K562 (cell line): ENCODE data around the gene PTPRM. TPM values are rescaled to one million over a fixed set of nuclear protein-coding genes. Genes with fewer than 3 reads are reported as not detected.

Source experiments
- ATAC-seq: fragments of 200-7000 bp; cut with Tn5 transposase; 3 replicates; pipeline ENCODE4 v1.9.1; 2020; ENCODE audit warnings: moderate library complexity
- BruUV-seq: library from RNA; stranded (reverse); fragments of 400-500 nt; replicated peaks from 2 replicates; lab custom pipeline; 2021; lab: Mats Ljungman, UMichigan
- CTCF ChIA-PET: fragments of 300-600 bp; formaldehyde crosslinking; extraction: SDS; loops from one replicate; lab custom pipeline; 2021; ENCODE audit warnings: low intra/inter-chr PET ratio; lab: Yijun Ruan, JAX
- POLR2A ChIA-PET: fragments of 300-600, 350-650 bp; sonication (Branson Sonifier 250); formaldehyde crosslinking; extraction: SDS; loops from one replicate; lab custom pipeline; 2021; ENCODE audit warnings: antibody characterized with exemption, inconsistent platforms; lab: Yijun Ruan, JAX
- DNase-seq, 4 experiments: peaks; one replicate each; pipeline versions ENCODE4 v3.0.0 to v3.0.0-alpha.2; 2011 to 2018; ENCODE audit warnings: low spot score in 3 of 4, mixed read lengths in 3 of 4; ENCODE audit errors: extremely low read depth in 1 of 4
- FAIRE-seq: peaks from 2 replicates; lab custom pipeline; 2011; peaks lifted over from hg19 to GRCh38; lab: Jason Lieb, UNC
- H2AFZ ChIP-seq: 2 replicates; pipeline ENCODE4 v1.6.0; 2011; ENCODE audit warnings: low read depth, low read length, control low read depth, inconsistent platforms
- H3K27ac ChIP-seq: fragments of 200-600 bp; 3 replicates; pipeline ENCODE4 v1.8.0; 2011; ENCODE audit warnings: low read depth, mild to moderate bottlenecking, control low read depth, inconsistent platforms, low read length, moderate library complexity, mixed read lengths; ENCODE audit errors: extremely low read depth
- H3K27me3 ChIP-seq, 2 experiments: fragments of 300-600 bp in 1 of 2; 2 replicates in 1 of 2; 3 replicates in 1 of 2; pipeline versions ENCODE4 v1.6.0 to v1.8.0; 2011; ENCODE audit warnings: inconsistent platforms in 2 of 2, low read length in 2 of 2, mild to moderate bottlenecking in 1 of 2, mixed read lengths in 1 of 2, moderate library complexity in 1 of 2; ENCODE audit not compliant: control insufficient read depth in 2 of 2, insufficient read depth in 2 of 2
- H3K36me3 ChIP-seq: fragments of 300-600 bp; 3 replicates; pipeline ENCODE4 v1.8.0; 2011; ENCODE audit warnings: mild to moderate bottlenecking, low read length, inconsistent platforms; ENCODE audit not compliant: control insufficient read depth, insufficient read depth
- H3K4me1 ChIP-seq, 2 experiments: fragments of 200-600 bp in 1 of 2; replicated peaks in 1 of 2; 2 replicates in 1 of 2; 3 replicates in 1 of 2; pipeline versions ENCODE4 v1.5.1 to v1.8.0; 2011; ENCODE audit warnings: inconsistent platforms in 2 of 2, low read length in 2 of 2, mild to moderate bottlenecking in 1 of 2, mixed read lengths in 1 of 2, moderate library complexity in 1 of 2; ENCODE audit not compliant: control insufficient read depth in 2 of 2, insufficient read depth in 2 of 2
- H3K4me2 ChIP-seq: 2 replicates; pipeline ENCODE4 v1.6.1; 2011; ENCODE audit warnings: low read length, control low read depth, inconsistent platforms, mixed read lengths; ENCODE audit not compliant: insufficient read depth
- H3K4me3 ChIP-seq: fragments of 200-600 bp; sonication (generic), shearing (Covaris generic); 2 replicates; pipeline ENCODE4 v1.5.1; 2016; ENCODE audit warnings: control low read depth, inconsistent platforms
- H3K79me2 ChIP-seq: fragments of 200-600 bp; 3 replicates; pipeline ENCODE4 v1.8.0; 2011; ENCODE audit warnings: low read length, inconsistent platforms; ENCODE audit not compliant: control insufficient read depth, insufficient read depth
- H3K9ac ChIP-seq, 2 experiments: 2 replicates each; pipeline versions ENCODE4 v1.6.0 to v1.6.1; 2011; ENCODE audit warnings: low read depth in 2 of 2, low read length in 2 of 2, control low read depth in 1 of 2, inconsistent platforms in 1 of 2, mild to moderate bottlenecking in 1 of 2, mixed read lengths in 1 of 2; ENCODE audit not compliant: insufficient read depth in 1 of 2
- H3K9me1 ChIP-seq: one replicate; pipeline ENCODE4 v1.6.0; 2011; ENCODE audit warnings: inconsistent platforms, mild to moderate bottlenecking, low read length, moderate library complexity; ENCODE audit not compliant: control insufficient read depth, insufficient read depth
- H3K9me3 ChIP-seq: replicated peaks from 2 replicates; pipeline ENCODE4 v1.5.1; 2011; ENCODE audit warnings: low read depth, low read length, inconsistent platforms; ENCODE audit not compliant: control insufficient read depth, insufficient read depth
- H4K20me1 ChIP-seq: replicated peaks from 2 replicates; pipeline ENCODE4 v1.6.1; 2011; ENCODE audit warnings: low read length, inconsistent platforms, mixed read lengths; ENCODE audit not compliant: control insufficient read depth, insufficient read depth
- HMG20A ChIP-seq: fragments of 450-650 bp; formaldehyde crosslinking; conservative IDR thresholded peaks from 2 replicates; pipeline ENCODE4 v1.4.0; 2020; ENCODE audit warnings: mild to moderate bottlenecking, mixed read lengths
- HMG20B ChIP-seq: fragments of 250-450 bp; sonication (Bioruptor Pico); IDR thresholded peaks from 2 replicates; pipeline ENCODE4 v1.5.0; 2021; ENCODE audit warnings: mild to moderate bottlenecking
- KDM2B ChIP-seq: fragments of 250-450 bp; sonication (Bioruptor Pico); IDR thresholded peaks from 2 replicates; pipeline ENCODE4 v1.8.0; 2021; ENCODE audit warnings: mild to moderate bottlenecking, moderate library complexity
- KLF1 ChIP-seq: fragments of 450-650 bp; IDR thresholded peaks from 2 replicates; pipeline ENCODE4 v1.6.1; 2016; ENCODE audit warnings: missing genetic modification characterization, missing compliant biosample characterization
- MEIS2 ChIP-seq: fragments of 450-650 bp; IDR thresholded peaks from 2 replicates; pipeline ENCODE4 v1.6.1; 2014; ENCODE audit warnings: mild to moderate bottlenecking; ENCODE audit not compliant: partially characterized antibody
- NBN ChIP-seq: fragments of 450-650 bp; IDR thresholded peaks from 2 replicates; pipeline ENCODE4 v1.6.1; 2016; ENCODE audit warnings: low read depth, mild to moderate bottlenecking
- NUFIP1 ChIP-seq: fragments of 450-650 bp; IDR thresholded peaks from 2 replicates; pipeline ENCODE4 v1.6.1; 2018; ENCODE audit not compliant: partially characterized antibody
- PREB ChIP-seq: sonication (generic); formaldehyde crosslinking; IDR thresholded peaks from 2 replicates; pipeline ENCODE4 v1.8.1; 2023; ENCODE audit warnings: mild to moderate bottlenecking, missing genetic modification reagents
- RFX1 ChIP-seq: fragments of 450-650 bp; IDR thresholded peaks from 2 replicates; pipeline ENCODE4 v1.6.1; 2016; ENCODE audit warnings: mild to moderate bottlenecking, moderate library complexity
- SAFB2 ChIP-seq: fragments of 200-400 bp; formaldehyde crosslinking; IDR thresholded peaks from 2 replicates; pipeline ENCODE4 v1.6.1; 2018; ENCODE audit warnings: borderline replicate concordance, low read length, low read depth, moderate library complexity; ENCODE audit not compliant: severe bottlenecking
- SRSF9 ChIP-seq: fragments of 200-400 bp; formaldehyde crosslinking; IDR thresholded peaks from 2 replicates; pipeline ENCODE4 v1.6.1; 2017; ENCODE audit warnings: low read depth, low read length, borderline replicate concordance
- VEZF1 ChIP-seq: fragments of 200-800 bp; sonication (Bioruptor generic); IDR thresholded peaks from 2 replicates; pipeline ENCODE4 v1.6.1; 2017; ENCODE audit warnings: missing genetic modification characterization, missing compliant biosample characterization
- ZNF134 ChIP-seq: fragments of 250-450 bp; sonication (Bioruptor Pico); conservative IDR thresholded peaks from 2 replicates; pipeline ENCODE4 v1.4.0; 2020
- ZNF184 ChIP-seq: sonication (generic); formaldehyde crosslinking; IDR thresholded peaks from 2 replicates; pipeline ENCODE4 v1.5.0; 2020; ENCODE audit warnings: missing genetic modification reagents
- ZNF24 ChIP-seq: fragments of 450-650 bp; IDR thresholded peaks from 2 replicates; pipeline ENCODE4 v1.6.1; 2016
- ZNF274 ChIP-seq: IDR thresholded peaks from 2 replicates; pipeline ENCODE4 v1.6.1; 2011; ENCODE audit warnings: low read depth, mild to moderate bottlenecking, low read length, moderate library complexity, borderline replicate concordance
- WGBS: fragments of 100-300 bp; shearing (Covaris generic); methylation state at CpG from one replicate; pipeline ENCODE4 v1.1.6; 2016; ENCODE audit warnings: low coverage, mixed read lengths; ENCODE audit not compliant: insufficient coverage; ENCODE audit errors: missing lambda C conversion rate; 5-methylcytosine and 5-hydroxymethylcytosine counted together
- in situ Hi-C: fragments of 300-500 bp; cut with MboI; formaldehyde crosslinking; loops from 4 replicates; pipeline ENCODE4 v1.15.0; 2018; ENCODE audit warnings: inconsistent platforms, mixed read lengths
- intact Hi-C: fragments of 100-400 bp; cut with micrococcal nuclease; formaldehyde crosslinking; loops from 2 replicates; pipeline ENCODE4 v1.14.2; 2022
- polyA plus RNA-seq, 8 experiments: library from polyadenylated mRNA; depleted of rRNA in 4 of 8; stranded (reverse) in 5 of 8; unstranded in 3 of 8; fragments of >200 nt; fragmentation: Nextera tagmentation in 2 of 8; fragmentation: Illumina TruSeq in 1 of 8; extraction: Ambion mirVana in 2 of 8; extraction: Trizol in 1 of 8; gene quantifications; 2 replicates each; pipeline versions ENCODE4 v1.2.1 to v1.2.3, GENCODE V29; 2011 to 2014; ENCODE audit warnings: inconsistent platforms in 1 of 8, missing spikeins in 1 of 8
- total RNA-seq, 7 experiments: library from RNA; depleted of rRNA in 6 of 7; stranded (reverse); fragments of >200 nt in 6 of 7; fragmentation: Illumina TruSeq in 2 of 7; extraction: Trizol in 2 of 7; gene quantifications; 2 replicates each; pipeline versions ENCODE4 v1.2.1 to v1.2.3, GENCODE V29; 2011 to 2021; ENCODE audit warnings: low replicate concordance in 1 of 7
- TF ChIP-seq, protein P1 (sequence below): fragments of 450-650 bp; IDR thresholded peaks from 2 replicates; pipeline ENCODE4 v1.6.1; 2016; ENCODE audit warnings: borderline replicate concordance

PTPRM gene
- total and polyA plus RNA-seq, 9 of the 15 experiments (the other 6 are each of a cell fraction or from before 2014, with no cell fraction given), result 0.03 to 0.16 (median 0.08) TPM; not detected in 3

GRCh38 chr18:8065773-8066172, 498.7 kb downstream of the PTPRM start:
- Histone ChIP-seq H2AFZ (no peak overlapping the region), H3K9me3 (no peaks in the 10 kb centered on the region), H3K9ac (no peak overlapping the region), H3K27ac (no peak overlapping the region), H3K36me3 (no peaks in the 10 kb centered on the region), H3K9me1 (no peaks in the 10 kb centered on the region), H3K79me2 (no peaks in the 10 kb centered on the region), H3K4me2 (no peak overlapping the region), H4K20me1 (no peaks in the 10 kb centered on the region), H3K27me3 (no peaks in the 10 kb centered on the region), H3K4me3 (no peak overlapping the region), H3K4me1 (no peaks in the 10 kb centered on the region)
- CTCF ChIA-PET, result no interaction called here
- POLR2A ChIA-PET, result no interaction called here
- 0% methylated on average over 1 of the region's 1 CpG for whole genome bisulfite sequencing
- FAIRE-seq (no peak), ATAC-seq (no peak), DNase-seq (no peak)
- no TSS peak for BruUV-seq
- intact Hi-C loops, result no loop called here
- TF ChIP-seq NBN, result no peak
- no peak for TF ChIP-seq SAFB2
- TF ChIP-seq KDM2B, result no peak
- TF ChIP-seq, protein P1, sequence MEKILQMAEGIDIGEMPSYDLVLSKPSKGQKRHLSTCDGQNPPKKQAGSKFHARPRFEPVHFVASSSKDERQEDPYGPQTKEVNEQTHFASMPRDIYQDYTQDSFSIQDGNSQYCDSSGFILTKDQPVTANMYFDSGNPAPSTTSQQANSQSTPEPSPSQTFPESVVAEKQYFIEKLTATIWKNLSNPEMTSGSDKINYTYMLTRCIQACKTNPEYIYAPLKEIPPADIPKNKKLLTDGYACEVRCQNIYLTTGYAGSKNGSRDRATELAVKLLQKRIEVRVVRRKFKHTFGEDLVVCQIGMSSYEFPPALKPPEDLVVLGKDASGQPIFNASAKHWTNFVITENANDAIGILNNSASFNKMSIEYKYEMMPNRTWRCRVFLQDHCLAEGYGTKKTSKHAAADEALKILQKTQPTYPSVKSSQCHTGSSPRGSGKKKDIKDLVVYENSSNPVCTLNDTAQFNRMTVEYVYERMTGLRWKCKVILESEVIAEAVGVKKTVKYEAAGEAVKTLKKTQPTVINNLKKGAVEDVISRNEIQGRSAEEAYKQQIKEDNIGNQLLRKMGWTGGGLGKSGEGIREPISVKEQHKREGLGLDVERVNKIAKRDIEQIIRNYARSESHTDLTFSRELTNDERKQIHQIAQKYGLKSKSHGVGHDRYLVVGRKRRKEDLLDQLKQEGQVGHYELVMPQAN, result no peak
- TF ChIP-seq KLF1 (tag), result no peak
- TF ChIP-seq HMG20B (CRISPR knock-in tag), result no peak
- TF ChIP-seq VEZF1, result no peak
- no peak for TF ChIP-seq ZNF24
- TF ChIP-seq ZNF134, result no peak
- no peak for TF ChIP-seq ZNF274
- TF ChIP-seq MEIS2, result no peak
- TF ChIP-seq RFX1, result no peak
- TF ChIP-seq NUFIP1, result no peak
- TF ChIP-seq ZNF184 (CRISPR knock-in tag), result no peak
- no peak for TF ChIP-seq HMG20A
- TF ChIP-seq PREB, result no peak
- no peak for TF ChIP-seq SRSF9
- in situ Hi-C loops, result no loop called here
